T-cell (primary cell): ENCODE data around the gene P2RX4. TPM values are rescaled to one million over a fixed set of nuclear protein-coding genes. Genes with fewer than 3 reads are reported as not detected.

Source experiments
- ATAC-seq, 4 experiments: fragments of 200-7000 bp in 3 of 4; fragments of 150-1000 bp in 1 of 4; cut with Tn5 transposase; replicated peaks in 1 of 4; 1 replicate in 3 of 4; 2 replicates in 1 of 4; pipeline ENCODE4 v1.10.0; 2021; ENCODE audit warnings: moderate library complexity in 3 of 4, mild to moderate bottlenecking in 2 of 4, moderate number of reproducible peaks in 1 of 4
- CTCF ChIA-PET, 2 donors: fragments of 300-600 bp; sonication (Branson Sonifier 250); formaldehyde crosslinking; loops; one replicate each; lab custom pipeline; 2022; ENCODE audit warnings: antibody characterized with exemption in 2 of 2; lab: Charles Lee
- POLR2A ChIA-PET, 2 donors: fragments of 300-600 bp; sonication (Branson Sonifier 250); formaldehyde crosslinking; loops; one replicate each; lab custom pipeline; 2022; ENCODE audit warnings: antibody characterized with exemption in 2 of 2; lab: Charles Lee
- DNase-seq, 35 experiments: peaks; one replicate each; pipeline versions ENCODE4 v3.0.0 to v3.0.0-alpha.2; 2013 to 2023
- H3K27ac ChIP-seq: one replicate; pipeline ENCODE4 v1.5.1; 2013; ENCODE audit warnings: low read length
- H3K27me3 ChIP-seq, 2 experiments: replicated peaks in 1 of 2; 1 replicate in 1 of 2; 2 replicates in 1 of 2; pipeline versions ENCODE4 v1.6.1 to v1.7.0; 2013; ENCODE audit warnings: low read length in 1 of 2, mixed read lengths in 1 of 2; ENCODE audit not compliant: control insufficient read depth in 2 of 2, insufficient read depth in 2 of 2; ENCODE audit errors: extremely low read depth in 1 of 2
- H3K36me3 ChIP-seq, 2 donors: 1 replicate in 1 of 2; 2 replicates in 1 of 2; pipeline versions ENCODE4 v1.6.1 to v1.7.0; 2013; ENCODE audit warnings: low read length in 1 of 2; ENCODE audit not compliant: control insufficient read depth in 2 of 2, insufficient read depth in 1 of 2; ENCODE audit errors: extremely low read depth in 1 of 2
- H3K4me1 ChIP-seq, 2 experiments: 1 replicate in 1 of 2; 2 replicates in 1 of 2; pipeline versions ENCODE4 v1.6.1 to v1.7.0; 2013; ENCODE audit warnings: low read length in 2 of 2, mixed read lengths in 1 of 2; ENCODE audit not compliant: insufficient read depth in 2 of 2, control insufficient read depth in 1 of 2; ENCODE audit errors: extremely low read depth in 1 of 2
- H3K4me3 ChIP-seq, 2 donors: 1 replicate in 1 of 2; 2 replicates in 1 of 2; pipeline versions ENCODE4 v1.5.1 to v1.7.0; 2013; ENCODE audit warnings: mild to moderate bottlenecking in 2 of 2, low read length in 1 of 2, moderate library complexity in 1 of 2; ENCODE audit not compliant: control insufficient read depth in 1 of 2; ENCODE audit errors: extremely low read depth in 1 of 2
- H3K9me3 ChIP-seq: 2 replicates; pipeline ENCODE4 v1.7.0; 2013
- H3K27ac Mint-ChIP-seq, 2 donors: one replicate each; pipeline ENCODE4 v1.8.0; 2020 to 2021; ENCODE audit warnings: mild to moderate bottlenecking in 2 of 2, mixed read lengths in 2 of 2
- H3K27me3 Mint-ChIP-seq, 2 donors: one replicate each; pipeline ENCODE4 v1.8.0; 2021 to 2022; ENCODE audit warnings: mixed read lengths in 2 of 2
- H3K36me3 Mint-ChIP-seq: one replicate; pipeline ENCODE4 v1.8.0; 2021; ENCODE audit warnings: mixed read lengths
- H3K4me1 Mint-ChIP-seq, 3 donors: one replicate each; pipeline ENCODE4 v1.8.0; 2020 to 2022; ENCODE audit warnings: mixed read lengths in 3 of 3, mild to moderate bottlenecking in 1 of 3
- H3K4me3 Mint-ChIP-seq, 3 donors: one replicate each; pipeline ENCODE4 v1.8.0; 2020 to 2022; ENCODE audit warnings: mild to moderate bottlenecking in 3 of 3, mixed read lengths in 3 of 3, moderate library complexity in 3 of 3
- H3K9me3 Mint-ChIP-seq, 3 donors: one replicate each; pipeline ENCODE4 v1.8.0; 2020 to 2022; ENCODE audit warnings: mixed read lengths in 3 of 3
- WGBS: methylation state at CpG from one replicate; pipeline ENCODE4 v1.1.5; 2013; ENCODE audit warnings: missing lambda C conversion rate; ENCODE audit not compliant: insufficient coverage; 5-methylcytosine and 5-hydroxymethylcytosine counted together
- total RNA-seq, 35 experiments: library from RNA in 6 of 35; stranded (reverse) in 6 of 35; fragments of 120-200 nt in 1 of 35; gene quantifications; one replicate each; pipeline versions ENCODE4 v1.2.1 to v1.2.4 and lab custom pipeline; 2013 to 2026

Gene P2RX4
- total RNA-seq, 5 donors from 2014 or later (not counting 1 experiment from before 2014, with no cell fraction given): 36.2 to 62.3 (median 36.9) TPM

DNA sequence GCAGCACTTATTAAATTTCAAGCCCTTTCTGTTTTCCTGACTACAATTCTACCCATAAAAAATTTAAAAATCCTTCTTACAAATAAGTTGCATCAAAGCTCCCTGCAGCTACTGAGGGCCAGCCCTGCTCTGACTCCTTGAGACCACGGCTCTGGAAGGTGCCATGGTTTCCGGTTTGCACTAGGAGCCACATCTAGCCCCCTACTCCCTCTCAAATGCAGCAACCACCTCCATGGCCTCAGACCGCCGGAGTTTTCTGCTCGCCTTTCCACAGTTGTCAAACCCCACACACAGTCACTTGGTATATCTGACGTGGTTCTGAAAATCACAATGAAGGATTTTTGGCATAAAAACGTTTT is 30.1 kb downstream of the P2RX4 start:
- H3K27ac Mint-ChIP-seq: peak overlapping the region; percentile 97 to 100
- no peak for DNase-seq
- peak; percentile 4 to 41 (median 11) for ATAC-seq
- no peaks in the 10 kb centered on the region for H3K9me3 Mint-ChIP-seq
- peaks cover 13% of the 10 kb centered on the region for H3K36me3 Mint-ChIP-seq
- 58% methylated on average over 7 of the region's 7 CpGs for WGBS
- H3K27me3 Mint-ChIP-seq: no peaks in the 10 kb centered on the region
- peaks cover 13 to 19% of the 10 kb centered on the region in 2 donors for H3K36me3 ChIP-seq
- H3K4me1 ChIP-seq: peaks cover 26 to 45% of the 10 kb centered on the region in 2 experiments
- no peaks in the 10 kb centered on the region for H3K9me3 ChIP-seq
- peaks cover 37 to 49% (median 40%) of the 10 kb centered on the region in 3 donors for H3K4me1 Mint-ChIP-seq
- CTCF ChIA-PET: interaction anchor here in 1 of 2 donors (1.2 kb wide), 2 partner anchors 10 to 15 kb away, joined by 3 to 5 read pairs; no protein-coding TSS in a partner anchor
- peak overlapping the region; percentile 95 for H3K27ac ChIP-seq
- no peaks in the 10 kb centered on the region for H3K27me3 ChIP-seq
- H3K4me3 Mint-ChIP-seq: peak overlapping the region; percentile 76 to 89 (median 80)
- peak overlapping the region; percentile 41 to 46 for H3K4me3 ChIP-seq
- POLR2A ChIA-PET: interaction anchor here in 1 of 2 donors (0.8 kb wide), 1 partner anchor 10 kb away, joined by 3 read pairs; no protein-coding TSS in a partner anchor

GRCh38 chr12:121240484-121241101 is 30.7 kb downstream of the P2RX4 start:
- H3K4me1 Mint-ChIP-seq: peaks cover 37 to 49% (median 40%) of the 10 kb centered on the region in 3 donors
- POLR2A ChIA-PET: interaction anchor here (0.5 to 0.7 kb wide), 3 partner anchors 493 to 948 kb away, joined by 3 to 16 read pairs (median 8); no protein-coding TSS in a partner anchor

GRCh38 chr12:121241156-121241970 is 31.4 kb downstream of the P2RX4 start:
- POLR2A ChIA-PET: interaction anchor here (0.5 to 0.7 kb wide), 2 partner anchors 203 to 563 kb away, joined by 3 read pairs; no protein-coding TSS in a partner anchor
- WGBS: 93% methylated on average over 6 of the region's 17 CpGs

More at GRCh38 chr12:121240484-121241101, 30.7 kb downstream of the P2RX4 start:
- DNase-seq: peak; percentile 80 to 100 (median 97)
- Mint-ChIP-seq H3K4me3 (peak overlapping the region; percentile 76 to 89 (median 80)), H3K27me3 (no peaks in the 10 kb centered on the region), H3K9me3 (no peaks in the 10 kb centered on the region), H3K36me3 (peaks cover 13% of the 10 kb centered on the region), H3K27ac (peak overlapping the region; percentile 97 to 100)
- CTCF ChIA-PET: interaction anchor here in 1 of 2 donors (1.2 kb wide), 1 partner anchor 16 kb away, joined by 5 read pairs; no protein-coding TSS in a partner anchor
- Histone ChIP-seq H3K27ac (peak overlapping the region; percentile 95), H3K27me3 (no peaks in the 10 kb centered on the region), H3K4me3 (peak overlapping the region; percentile 42 to 46), H3K9me3 (no peaks in the 10 kb centered on the region), H3K36me3 (peaks cover 14 to 17% of the 10 kb centered on the region in 2 donors), H3K4me1 (peaks cover 26 to 45% of the 10 kb centered on the region in 2 experiments)
- peak; percentile 92 to 95 (median 93) for ATAC-seq
- WGBS: 10% methylated on average over 38 of the region's 38 CpGs

GRCh38 chr12:121245031-121245430 is 35.1 kb downstream of the P2RX4 start:
- POLR2A ChIA-PET: interaction anchor here in 1 of 2 donors (0.6 kb wide), 1 partner anchor 71 kb away, joined by 10 read pairs; no protein-coding TSS in a partner anchor
- DNase-seq (no peak), ATAC-seq (no peak)
- Mint-ChIP-seq H3K9me3 (no peaks in the 10 kb centered on the region), H3K27me3 (no peaks in the 10 kb centered on the region), H3K4me3 (no peak overlapping the region), H3K36me3 (peaks cover 20% of the 10 kb centered on the region), H3K4me1 (peaks cover 21 to 29% (median 22%) of the 10 kb centered on the region in 3 donors), H3K27ac (no peak overlapping the region)
- H3K27me3 ChIP-seq: no peaks in the 10 kb centered on the region
- 96% methylated on average over 7 of the region's 14 CpGs for WGBS
- CTCF ChIA-PET: interaction anchor here (0.6 to 0.9 kb wide), 3 partner anchors 14 to 123 kb away, joined by 3 to 6 read pairs (median 3); no protein-coding TSS in a partner anchor
- no peaks in the 10 kb centered on the region for H3K9me3 ChIP-seq
- H3K4me3 ChIP-seq: no peak overlapping the region
- H3K27ac ChIP-seq: no peak overlapping the region
- peaks cover 23 to 43% of the 10 kb centered on the region in 2 donors for H3K36me3 ChIP-seq
- H3K4me1 ChIP-seq: peaks cover 10 to 25% of the 10 kb centered on the region in 2 experiments

More at GRCh38 chr12:121241156-121241970, 31.4 kb downstream of the P2RX4 start:
- Mint-ChIP-seq H3K27ac (peak overlapping the region; percentile 97 to 100), H3K9me3 (no peaks in the 10 kb centered on the region), H3K4me1 (peaks cover 37 to 49% (median 40%) of the 10 kb centered on the region in 3 donors), H3K36me3 (peaks cover 8% of the 10 kb centered on the region), H3K4me3 (peak overlapping the region; percentile 76 to 89 (median 80)), H3K27me3 (no peaks in the 10 kb centered on the region)
- Histone ChIP-seq H3K27me3 (no peaks in the 10 kb centered on the region), H3K4me1 (peaks cover 26 to 45% of the 10 kb centered on the region in 2 experiments), H3K36me3 (peaks cover 12 to 14% of the 10 kb centered on the region in 2 donors), H3K27ac (peak overlapping the region; percentile 95), H3K4me3 (peak overlapping the region; percentile 42 to 46), H3K9me3 (no peaks in the 10 kb centered on the region)
- peak in 1 of 4 experiments; percentile 3 for ATAC-seq
- peak in 1 of 35 experiments; percentile 27 for DNase-seq
- CTCF ChIA-PET: no interaction called here

- H3K4me3 Mint-ChIP-seq: no peak overlapping the region
- Histone ChIP-seq H3K9me3 (no peaks in the 10 kb centered on the region), H3K36me3 (peaks cover 29 to 49% of the 10 kb centered on the region in 2 donors), H3K4me3 (no peak overlapping the region), H3K27me3 (no peaks in the 10 kb centered on the region), H3K27ac (no peak overlapping the region), H3K4me1 (peaks cover 7 to 16% of the 10 kb centered on the region in 2 experiments)
- no peaks in the 10 kb centered on the region for H3K9me3 Mint-ChIP-seq
- peaks cover 27% of the 10 kb centered on the region for H3K36me3 Mint-ChIP-seq
- no peak overlapping the region for H3K27ac Mint-ChIP-seq
- DNase-seq (no peak), ATAC-seq (no peak)
- ChIA-PET POLR2A (interaction anchor here in 1 of 2 donors (0.6 kb wide), 1 partner anchor 30 kb away, joined by 6 read pairs; no protein-coding TSS in a partner anchor), CTCF (no interaction called here)
- peaks cover 13 to 20% (median 13%) of the 10 kb centered on the region in 3 donors for H3K4me1 Mint-ChIP-seq
- WGBS: no CpG with 5 or more reads among the region's 7 CpGs
- no peaks in the 10 kb centered on the region for H3K27me3 Mint-ChIP-seq
These were observed 36.0 kb downstream of the P2RX4 start for GRCh38 chr12:121245951-121246350.
